SK-N-SH treated with all-trans-retinoic acid at 6 μM for 48 hours (cell line): ENCODE measurements around the gene HESX1.

Source experiments
- RARB ChIP-seq: fragments of 250-450 bp; sonication (Bioruptor Pico); IDR thresholded peaks from 2 replicates; pipeline ENCODE4 v1.8.0; 2021; ENCODE audit warnings: mild to moderate bottlenecking, moderate library complexity
- ZNF8 ChIP-seq: fragments of 450-650 bp; formaldehyde crosslinking; IDR thresholded peaks from 2 replicates; pipeline ENCODE4 v1.5.0; 2020; ENCODE audit warnings: mild to moderate bottlenecking, moderate library complexity
- TF ChIP-seq, protein P1 (sequence below): fragments of 250-450 bp; sonication (Bioruptor Pico); IDR thresholded peaks from 2 replicates; pipeline ENCODE4 v1.8.0; 2020; ENCODE audit warnings: mild to moderate bottlenecking, moderate library complexity, borderline replicate concordance

DNA sequence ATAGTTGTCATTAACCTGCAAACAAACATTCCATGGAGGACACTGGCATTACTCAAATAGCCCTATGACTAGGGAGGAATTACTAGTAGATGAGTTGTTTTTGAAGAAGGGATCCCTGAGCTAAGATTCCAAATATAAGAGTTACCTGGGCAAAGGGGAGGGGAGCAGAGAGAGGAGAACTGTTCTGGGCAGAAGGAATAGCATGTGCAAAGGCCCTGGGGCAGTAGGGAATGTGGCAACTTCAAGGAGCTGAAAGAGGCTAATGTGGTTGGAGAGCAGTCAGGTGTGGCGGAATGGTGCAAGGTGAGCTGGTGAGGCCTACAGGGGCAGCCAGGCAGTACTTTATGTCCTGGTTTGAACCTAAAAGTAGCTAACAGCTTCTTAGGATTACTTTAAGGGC is 28.8 kb downstream of the HESX1 start:
- TF ChIP-seq ZNF8 (CRISPR knock-in tag) (no peak), RARB (no peak)
- TF ChIP-seq, protein P1, sequence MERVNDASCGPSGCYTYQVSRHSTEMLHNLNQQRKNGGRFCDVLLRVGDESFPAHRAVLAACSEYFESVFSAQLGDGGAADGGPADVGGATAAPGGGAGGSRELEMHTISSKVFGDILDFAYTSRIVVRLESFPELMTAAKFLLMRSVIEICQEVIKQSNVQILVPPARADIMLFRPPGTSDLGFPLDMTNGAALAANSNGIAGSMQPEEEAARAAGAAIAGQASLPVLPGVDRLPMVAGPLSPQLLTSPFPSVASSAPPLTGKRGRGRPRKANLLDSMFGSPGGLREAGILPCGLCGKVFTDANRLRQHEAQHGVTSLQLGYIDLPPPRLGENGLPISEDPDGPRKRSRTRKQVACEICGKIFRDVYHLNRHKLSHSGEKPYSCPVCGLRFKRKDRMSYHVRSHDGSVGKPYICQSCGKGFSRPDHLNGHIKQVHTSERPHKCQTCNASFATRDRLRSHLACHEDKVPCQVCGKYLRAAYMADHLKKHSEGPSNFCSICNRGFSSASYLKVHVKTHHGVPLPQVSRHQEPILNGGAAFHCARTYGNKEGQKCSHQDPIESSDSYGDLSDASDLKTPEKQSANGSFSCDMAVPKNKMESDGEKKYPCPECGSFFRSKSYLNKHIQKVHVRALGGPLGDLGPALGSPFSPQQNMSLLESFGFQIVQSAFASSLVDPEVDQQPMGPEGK (CRISPR knock-in tag), result no peak
